Stimulated activated CD4-positive, alpha-beta T cell treated with anti-CD3 and anti-CD28 coated beads, Interleukin-1b, Interleukin-23, amount 100 ng/mL, for 4 hours (primary cell): ENCODE results near the gene GRIK4.

Experiments used
- DNase-seq, 2 donors: peaks; one replicate each; pipeline ENCODE4 v3.0.0-alpha.2; 2020; ENCODE audit warnings: low read depth in 2 of 2

GRIK4 gene

GRCh38 chr11:120810251-120810650 is 298.7 kb downstream of the GRIK4 start:
- no peak for DNase-seq

GRCh38 chr11:120811199-120811598 is 299.7 kb downstream of the GRIK4 start:
- DNase-seq = no peak

GRCh38 chr11:120811731-120812130 is 300.2 kb downstream of the GRIK4 start:
- no peak for DNase-seq

DNA sequence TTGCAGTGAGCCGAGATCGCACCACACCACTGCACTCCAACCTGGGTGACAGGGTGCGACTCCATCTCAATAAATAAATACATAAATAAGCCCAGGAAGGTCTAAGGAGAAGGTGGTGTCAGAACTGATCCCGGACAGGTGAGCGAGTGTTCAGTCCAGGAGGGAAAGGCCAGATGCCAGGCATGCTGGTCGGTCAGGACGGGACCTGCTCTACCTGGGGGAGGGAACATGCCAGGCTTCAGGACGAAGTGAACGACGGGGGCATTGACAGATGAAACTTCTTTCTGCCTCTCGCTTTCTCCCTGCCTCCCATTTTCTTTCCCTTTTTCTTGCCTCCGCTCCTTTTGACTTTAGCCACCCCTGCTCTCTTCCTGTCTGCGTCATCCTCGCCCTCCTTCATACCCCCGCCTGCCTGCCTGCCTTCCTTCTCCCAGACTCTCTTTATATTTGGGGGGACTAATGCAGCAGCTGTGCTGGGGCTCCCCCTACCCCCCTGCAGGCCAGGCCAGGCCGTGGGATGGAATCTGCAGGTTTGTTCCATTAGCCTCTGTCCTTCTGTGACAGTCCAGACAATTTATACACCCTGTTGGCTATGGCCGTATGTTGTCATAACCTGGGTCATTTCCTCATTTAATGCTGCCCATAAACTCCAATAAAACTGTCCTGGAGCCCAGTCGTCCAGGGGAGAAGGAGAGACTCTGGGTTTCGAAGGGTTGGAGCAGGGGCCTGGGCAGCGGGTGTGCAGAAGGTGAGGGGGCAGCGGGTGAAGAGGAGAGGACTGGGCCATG is 303.2 kb downstream of the GRIK4 start:
- no peak for DNase-seq

DNA sequence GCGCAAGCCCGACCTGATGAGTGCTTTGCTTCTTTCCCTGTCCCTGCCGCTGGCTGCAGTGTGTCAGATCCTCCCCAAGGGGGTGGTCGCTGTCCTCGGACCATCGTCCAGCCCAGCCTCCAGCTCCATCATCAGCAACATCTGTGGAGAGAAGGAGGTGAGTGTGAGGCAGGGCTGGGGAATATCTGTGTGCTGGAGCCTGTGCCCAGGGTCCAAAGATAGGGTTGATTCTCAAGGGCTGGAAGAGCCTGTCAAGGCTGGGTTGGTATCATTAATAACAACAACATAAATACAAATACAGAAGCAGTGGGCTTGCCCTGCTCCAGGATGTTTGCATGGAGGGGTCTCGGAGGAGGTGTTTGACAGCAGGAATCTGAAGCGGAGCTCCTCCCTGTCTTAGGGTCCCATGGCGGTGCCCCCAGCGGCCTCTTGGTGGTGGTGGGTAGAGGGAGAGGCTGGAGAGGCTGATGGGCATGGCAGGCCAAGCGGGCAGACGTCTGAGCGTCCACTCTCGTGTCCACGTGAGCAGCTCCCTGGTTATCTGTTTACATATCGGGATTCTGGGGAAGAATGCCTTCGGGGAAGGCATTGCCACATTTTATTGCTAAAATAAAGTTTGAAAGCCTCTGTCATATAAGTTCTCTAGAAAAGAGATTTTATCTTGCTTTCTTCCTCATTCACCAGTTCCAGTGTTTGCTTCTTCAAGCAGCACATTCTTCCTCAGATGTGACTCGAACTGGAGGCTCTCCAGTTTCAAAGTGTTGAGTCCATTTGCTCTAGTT is 304.0 kb downstream of the GRIK4 start:
- DNase-seq = no peak

DNA sequence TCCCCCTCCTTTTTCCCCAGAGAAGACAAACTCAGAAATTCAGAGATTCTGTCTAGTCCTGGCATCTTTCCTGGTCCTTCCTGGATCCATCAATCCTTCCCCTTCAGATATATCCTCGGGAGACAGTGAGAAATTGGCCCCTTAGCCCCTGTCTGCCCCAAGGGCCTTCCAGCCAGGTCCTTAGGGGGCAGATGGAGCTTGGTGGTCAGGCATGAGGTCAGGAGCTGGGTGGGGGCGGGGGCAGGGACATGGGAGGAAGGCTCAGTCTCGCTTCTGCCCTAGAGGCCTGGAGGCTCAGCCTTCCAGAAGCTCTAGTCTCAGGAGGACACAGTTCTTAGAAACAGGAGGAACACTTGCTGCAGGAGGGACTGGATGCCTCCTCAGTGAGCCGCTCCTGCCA is 304.6 kb downstream of the GRIK4 start:
- no peak for DNase-seq

- no peak for DNase-seq
Observed at GRCh38 chr11:120816711-120817110, 305.2 kb downstream of the GRIK4 start.

DNA sequence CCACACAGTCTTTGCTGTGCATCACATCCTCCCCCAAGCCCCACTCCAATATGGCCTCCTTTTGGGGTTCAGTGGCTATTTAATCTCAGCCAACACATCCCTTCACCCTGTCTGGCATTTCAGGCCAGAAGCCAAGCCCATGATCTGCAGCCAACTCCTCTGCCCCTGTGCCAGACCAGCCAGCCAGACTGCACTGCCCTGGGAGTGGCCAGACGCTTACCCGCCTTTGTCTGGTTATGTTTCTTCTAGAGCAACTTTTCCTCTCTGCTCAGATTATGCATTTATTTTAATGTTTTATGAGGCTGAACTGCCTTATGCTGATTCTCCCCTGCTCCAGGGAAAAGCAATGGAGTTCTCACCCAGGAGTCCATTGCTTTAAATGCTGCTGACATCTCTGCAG is 305.6 kb downstream of the GRIK4 start:
- DNase-seq = no peak

GRCh38 chr11:120818097-120818496 is 306.5 kb downstream of the GRIK4 start:
- no peak for DNase-seq

- DNase-seq = no peak
Observed at GRCh38 chr11:120819003-120819402, 307.5 kb downstream of the GRIK4 start.

GRCh38 chr11:120819437-120820365 is 308.2 kb downstream of the GRIK4 start:
- DNase-seq = no peak

DNA sequence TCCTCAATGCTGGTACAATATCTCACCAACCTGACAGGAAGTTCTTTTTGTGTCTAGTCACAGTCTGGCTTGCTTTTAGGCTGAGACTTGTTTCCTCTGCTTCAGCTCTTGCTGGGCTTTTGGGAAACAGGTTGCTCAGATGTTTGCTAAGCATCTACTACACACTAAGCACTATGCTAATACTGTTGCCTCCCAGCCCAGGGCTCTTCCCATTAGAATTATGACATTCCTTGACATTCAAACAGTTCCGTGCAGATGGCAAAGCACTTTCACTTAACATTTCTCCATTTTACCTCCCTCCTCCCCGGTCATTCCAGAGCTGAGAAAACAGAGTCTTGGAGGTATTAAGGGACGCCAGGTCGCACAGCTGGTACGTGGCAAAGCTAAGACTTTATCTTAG is 311.6 kb downstream of the GRIK4 start:
- no peak for DNase-seq

DNA sequence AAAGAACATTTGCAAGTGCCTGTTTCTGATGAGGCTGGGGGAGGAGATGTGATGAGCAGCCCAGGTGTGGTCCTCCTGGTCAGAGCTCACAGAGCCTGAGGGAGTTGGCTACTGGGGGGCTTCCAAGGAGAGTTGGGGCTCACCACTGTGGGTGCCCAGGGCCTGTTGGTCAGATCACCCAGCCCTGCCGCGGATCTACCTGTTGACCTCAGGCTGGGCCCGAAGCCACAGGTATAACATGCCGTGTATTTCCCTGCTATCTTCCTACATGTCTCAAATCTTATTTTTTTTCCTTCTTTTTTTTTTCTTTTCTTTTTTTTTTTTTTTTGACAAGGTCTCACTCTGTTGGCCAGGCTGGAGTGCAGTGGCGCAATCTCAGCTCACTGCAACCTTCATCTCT is 312.7 kb downstream of the GRIK4 start:
- no peak for DNase-seq

- DNase-seq = no peak
Observed at GRCh38 chr11:120827198-120827597, 315.6 kb downstream of the GRIK4 start.

- no peak for DNase-seq
Observed at GRCh38 chr11:120827820-120828219, 316.3 kb downstream of the GRIK4 start.

GRCh38 chr11:120828847-120829246 is 317.3 kb downstream of the GRIK4 start:
- no peak for DNase-seq

GRCh38 chr11:120830085-120830620 is 318.6 kb downstream of the GRIK4 start:
- DNase-seq = no peak

DNA sequence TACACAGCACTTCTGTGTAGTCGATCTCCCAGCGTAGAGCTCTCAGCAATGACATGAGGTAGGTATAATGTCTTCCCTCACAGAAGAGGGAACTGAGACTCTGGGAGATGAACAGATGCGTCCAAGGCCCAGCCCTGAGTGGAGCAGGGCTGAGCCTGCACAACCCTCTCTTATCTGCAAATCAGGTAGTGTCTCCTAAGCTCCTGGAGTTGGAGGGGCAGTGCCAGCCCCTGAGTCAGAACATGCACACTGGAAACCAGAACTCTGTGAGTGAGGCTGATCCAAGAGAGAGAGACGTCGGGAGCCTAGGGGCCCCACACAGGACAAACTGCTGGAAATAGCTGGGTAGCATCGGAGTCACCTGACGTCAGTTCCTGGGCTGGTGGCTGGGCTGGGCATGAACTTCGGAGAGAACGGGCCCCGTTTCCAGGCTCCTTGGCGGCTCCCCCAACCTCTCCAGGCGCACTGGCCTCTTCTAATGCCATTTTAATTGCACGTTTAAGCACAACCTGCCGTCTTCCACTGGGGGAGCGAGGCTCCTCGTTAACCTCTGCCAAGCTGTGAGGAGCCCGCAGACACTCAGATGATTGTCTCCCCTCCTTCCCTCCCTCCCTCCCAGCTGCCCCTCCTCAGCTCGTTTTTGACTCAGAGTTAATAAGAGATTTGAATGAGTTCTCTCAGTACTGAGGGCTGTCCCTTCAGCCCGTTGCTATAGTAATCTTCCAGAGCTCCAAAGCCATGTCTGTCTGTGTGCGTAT is 321.1 kb downstream of the GRIK4 start:
- no peak for DNase-seq

- no peak for DNase-seq
Observed at GRCh38 chr11:120834686-120835210, 323.2 kb downstream of the GRIK4 start.

DNA sequence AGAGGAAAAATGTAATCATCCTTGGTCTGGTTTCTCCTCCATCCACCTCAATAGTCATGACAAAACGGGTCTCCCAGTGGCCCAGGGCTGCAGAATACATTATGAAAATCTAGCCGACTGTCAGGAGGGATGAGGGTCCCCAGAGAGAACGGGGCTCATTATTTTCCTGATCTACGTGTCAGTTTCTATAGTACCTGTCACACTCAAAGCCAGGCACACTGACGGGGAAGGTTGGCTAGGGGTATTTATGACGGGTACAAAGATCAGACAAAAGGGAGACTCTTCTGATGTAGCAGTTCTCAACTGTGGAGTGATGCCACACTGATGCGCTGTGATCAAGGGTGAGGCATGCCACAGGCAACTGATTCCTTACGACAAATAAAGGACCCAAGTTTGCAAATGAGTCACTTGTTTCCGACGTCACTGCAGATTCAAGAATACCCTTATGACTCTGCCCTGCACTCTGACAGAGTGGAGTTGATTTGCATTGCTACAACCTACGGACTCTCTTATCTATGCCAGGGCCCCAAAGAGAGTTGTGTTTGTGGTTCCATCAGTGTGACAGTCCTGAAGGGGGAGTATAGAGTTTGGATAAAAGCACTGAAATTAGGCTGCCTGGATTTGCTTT is 324.2 kb downstream of the GRIK4 start:
- no peak for DNase-seq
